LNCAP (cell line): ENCODE measurements around the gene PLAU.

Experiments used
- CTCF ChIP-seq: fragments of 450-650 bp; IDR thresholded peaks from 2 replicates; pipeline ENCODE4 v1.5.1; 2017; ENCODE audit warnings: mild to moderate bottlenecking

PLAU gene

GRCh38 chr10:73925539-73925938 lies 14.6 kb downstream of the PLAU start:
- TF ChIP-seq CTCF, result no peak

- no peak for TF ChIP-seq CTCF
Measured at GRCh38 chr10:73926152-73926764, 15.3 kb downstream of the PLAU start.

DNA sequence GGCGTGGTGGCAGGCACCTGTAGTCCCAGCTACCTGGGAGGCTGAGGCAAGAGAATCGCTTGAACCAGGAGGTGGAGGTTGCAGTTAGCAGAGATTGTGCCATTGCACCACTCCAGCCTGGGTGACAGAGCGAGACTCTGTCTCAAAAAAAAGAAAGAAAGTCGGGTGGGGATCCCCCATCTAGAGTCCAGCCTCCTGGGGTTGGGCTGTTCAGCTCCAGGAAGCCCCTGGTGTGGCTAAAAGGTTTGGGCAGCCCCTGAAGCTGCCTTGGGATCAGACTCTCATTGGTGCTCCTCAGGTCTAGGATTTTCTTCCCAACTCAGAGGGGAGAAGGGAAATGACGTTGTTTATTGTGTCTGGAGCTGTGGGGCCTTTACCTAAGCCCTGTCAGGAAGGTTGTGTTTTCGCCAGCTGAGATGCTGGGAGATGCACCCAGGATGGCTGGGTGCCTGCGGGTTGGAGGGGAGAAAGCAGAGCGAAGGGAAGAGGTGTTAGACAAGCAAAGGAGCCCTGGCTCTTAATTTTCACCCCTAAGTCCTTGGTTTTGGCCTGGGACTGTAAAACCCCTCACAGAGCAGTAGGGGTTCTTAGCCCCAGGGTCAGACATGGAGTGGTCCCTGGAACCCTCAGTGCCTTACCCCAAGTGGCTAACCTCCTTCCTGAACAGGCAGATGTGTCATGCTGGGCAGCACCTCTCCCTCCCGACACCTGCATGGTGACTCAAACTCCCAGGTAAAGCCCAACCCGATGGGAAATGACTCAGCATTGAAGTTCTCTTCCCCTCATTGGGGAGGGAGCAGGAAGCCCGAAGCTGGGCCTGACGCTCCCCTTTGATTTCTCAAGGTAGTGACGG lies 21.1 kb downstream of the PLAU start:
- no peak for TF ChIP-seq CTCF

DNA sequence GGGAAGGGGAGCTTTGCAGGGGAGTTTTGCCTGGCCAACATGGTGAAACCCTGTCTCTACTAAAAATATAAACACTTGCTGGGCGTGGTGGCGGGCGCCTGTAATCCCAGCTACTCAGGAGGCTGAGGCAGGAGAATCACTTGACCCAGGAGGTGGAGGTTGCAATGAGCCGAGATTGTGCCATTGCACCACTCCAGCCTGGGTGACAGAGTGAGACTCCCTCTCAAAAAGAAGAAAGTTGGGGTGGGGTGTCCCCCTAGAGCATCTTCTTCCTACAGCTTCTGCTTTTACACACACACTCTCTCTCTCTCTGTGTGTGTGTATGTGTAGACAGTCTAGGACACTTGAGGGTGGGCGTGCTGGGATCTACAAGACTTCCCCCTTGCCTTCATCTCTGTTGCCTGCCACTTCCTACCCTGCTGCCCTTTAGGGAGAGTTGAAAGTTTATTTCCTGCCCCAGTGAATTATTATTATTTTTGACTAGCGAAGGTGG lies 21.7 kb downstream of the PLAU start:
- no peak for TF ChIP-seq CTCF

- TF ChIP-seq CTCF, result no peak
Measured at GRCh38 chr10:73934074-73934473, 23.1 kb downstream of the PLAU start.

DNA sequence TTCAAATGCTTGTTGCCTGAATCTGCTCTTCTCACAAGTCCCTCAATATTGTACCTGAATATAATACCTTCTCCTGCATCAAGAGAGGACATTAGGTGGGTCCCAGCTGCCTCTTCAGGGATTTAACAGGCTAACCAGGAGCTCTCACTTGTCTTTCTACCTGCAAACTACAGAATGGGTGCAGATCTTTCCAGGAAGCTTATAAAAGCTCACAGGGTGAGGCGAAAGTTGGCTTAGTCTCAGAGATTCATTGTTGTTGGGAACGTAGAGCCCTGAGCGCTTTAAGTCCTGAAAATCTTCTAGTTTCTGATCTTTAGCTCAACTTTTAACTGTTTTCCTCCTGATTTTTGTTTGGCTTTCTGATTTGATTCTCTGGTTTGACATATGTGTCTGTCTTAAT lies 25.0 kb downstream of the PLAU start:
- no peak for TF ChIP-seq CTCF

- no peak for TF ChIP-seq CTCF
Measured at GRCh38 chr10:73937333-73938043, 26.6 kb downstream of the PLAU start.
